T follicular helper cell (primary cell): ENCODE measurements around the gene EEF1E1.

Source experiments
- DNase-seq: peaks from one replicate; pipeline ENCODE4 v3.0.0-alpha.2; 2020; ENCODE audit warnings: low read depth

Gene EEF1E1

DNA sequence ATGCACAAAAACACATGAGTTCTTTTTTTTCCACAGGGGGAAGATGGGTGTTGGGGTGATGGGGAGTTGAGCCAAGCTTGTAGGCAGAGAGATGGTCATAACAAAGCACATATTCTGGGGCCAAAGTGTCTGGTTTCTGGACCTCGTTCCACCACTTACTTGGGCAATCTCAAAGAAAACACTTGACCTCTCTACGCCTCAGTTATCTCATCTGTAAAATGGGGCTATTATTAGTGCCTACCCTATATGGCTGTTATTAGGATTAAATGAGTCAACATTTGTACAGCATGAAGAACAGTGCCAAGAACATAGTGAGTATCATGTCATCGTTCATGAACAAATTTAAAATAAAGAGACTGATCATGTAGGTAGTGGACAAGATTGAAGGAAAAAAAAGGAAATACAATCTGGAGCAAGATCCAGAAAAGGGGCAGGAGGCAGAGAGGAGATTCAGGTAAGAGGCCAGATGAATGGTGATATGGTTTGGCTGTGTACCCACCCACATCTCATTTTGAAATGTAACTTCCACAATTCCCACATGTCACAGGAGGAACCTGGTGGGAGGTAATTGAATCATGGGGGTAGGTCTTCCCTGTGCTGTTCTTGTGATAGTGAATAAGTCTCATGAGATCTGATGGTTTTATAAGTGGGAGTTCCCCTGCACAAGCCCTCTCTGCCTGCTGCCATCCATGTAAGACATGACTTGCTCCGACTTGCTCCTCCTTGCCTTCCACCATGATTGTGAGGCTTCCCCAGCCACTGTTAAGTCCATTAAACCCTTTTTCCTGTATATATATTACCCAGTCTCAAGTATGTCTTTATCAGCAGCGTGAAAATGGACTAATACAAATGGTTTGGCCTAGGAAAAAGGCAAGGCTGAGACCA is 14.2 kb downstream of the EEF1E1 start:
- DNase-seq: no peak

DNA sequence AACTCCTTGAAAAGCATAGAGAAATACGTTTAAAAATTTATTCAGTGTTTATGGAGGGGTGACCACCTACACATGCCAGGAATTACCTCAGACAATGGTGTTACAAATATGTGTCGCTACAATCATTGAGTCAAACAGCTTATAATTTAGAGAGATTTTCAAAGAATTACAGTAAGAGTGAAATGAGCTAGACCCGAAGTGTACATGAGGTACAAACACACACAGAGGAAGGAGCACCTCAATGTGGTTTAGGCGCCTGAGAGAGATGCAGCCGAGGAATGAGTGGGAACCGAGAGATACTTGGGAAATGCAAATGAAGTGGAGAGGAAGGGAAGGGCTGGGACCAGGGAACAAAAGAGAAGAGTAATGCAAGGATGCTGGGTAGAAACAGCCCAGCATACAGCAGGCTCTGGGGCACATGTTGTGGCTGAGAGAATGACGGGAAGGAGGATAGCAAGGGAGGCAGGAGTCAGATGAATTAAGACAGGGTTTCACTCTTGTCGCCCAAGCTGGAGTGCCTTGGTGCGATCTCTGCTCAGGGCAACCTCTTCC is 15.5 kb downstream of the EEF1E1 start:
- no peak for DNase-seq

DNA sequence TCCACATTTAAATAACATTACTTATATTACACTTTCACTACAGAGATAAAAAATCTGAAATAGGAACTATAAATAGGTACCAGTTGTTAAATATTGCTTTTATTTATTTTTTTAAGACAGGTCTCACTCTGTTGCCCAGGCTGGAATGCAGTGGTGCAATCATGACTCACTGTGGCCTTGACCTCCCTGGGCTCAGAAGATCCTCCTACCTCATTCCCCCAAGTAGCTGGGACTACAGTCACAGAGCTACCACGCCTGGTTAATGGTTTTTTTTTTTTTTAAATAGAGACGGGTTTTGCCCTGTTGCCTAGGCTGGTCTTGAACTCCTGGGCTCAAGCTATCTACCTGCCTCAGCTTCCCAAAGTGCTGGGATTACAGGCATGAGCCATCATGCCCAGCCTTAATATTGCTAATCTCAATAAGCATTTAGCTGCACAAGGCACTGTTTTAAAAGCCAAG is 17.3 kb downstream of the EEF1E1 start:
- no peak for DNase-seq

DNA sequence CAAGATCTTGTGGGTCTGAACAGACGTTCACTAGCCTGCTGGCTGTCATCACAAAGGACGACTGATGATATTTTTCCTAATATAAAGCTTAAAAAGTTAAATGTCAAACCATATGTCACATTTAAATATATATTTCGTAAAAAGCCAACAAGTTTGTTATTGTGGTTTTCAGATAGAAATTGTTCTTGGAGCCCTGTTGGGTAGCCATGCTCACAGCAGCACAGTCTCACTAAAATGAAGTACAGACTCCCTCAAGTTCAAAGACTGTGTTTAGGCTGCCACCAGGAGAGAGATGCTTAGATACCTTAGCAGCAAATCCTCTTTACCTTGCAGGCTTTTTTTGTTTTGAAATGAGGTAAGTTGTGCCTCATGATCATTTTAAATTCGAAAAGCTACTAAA is 17.8 kb downstream of the EEF1E1 start:
- no peak for DNase-seq

DNA sequence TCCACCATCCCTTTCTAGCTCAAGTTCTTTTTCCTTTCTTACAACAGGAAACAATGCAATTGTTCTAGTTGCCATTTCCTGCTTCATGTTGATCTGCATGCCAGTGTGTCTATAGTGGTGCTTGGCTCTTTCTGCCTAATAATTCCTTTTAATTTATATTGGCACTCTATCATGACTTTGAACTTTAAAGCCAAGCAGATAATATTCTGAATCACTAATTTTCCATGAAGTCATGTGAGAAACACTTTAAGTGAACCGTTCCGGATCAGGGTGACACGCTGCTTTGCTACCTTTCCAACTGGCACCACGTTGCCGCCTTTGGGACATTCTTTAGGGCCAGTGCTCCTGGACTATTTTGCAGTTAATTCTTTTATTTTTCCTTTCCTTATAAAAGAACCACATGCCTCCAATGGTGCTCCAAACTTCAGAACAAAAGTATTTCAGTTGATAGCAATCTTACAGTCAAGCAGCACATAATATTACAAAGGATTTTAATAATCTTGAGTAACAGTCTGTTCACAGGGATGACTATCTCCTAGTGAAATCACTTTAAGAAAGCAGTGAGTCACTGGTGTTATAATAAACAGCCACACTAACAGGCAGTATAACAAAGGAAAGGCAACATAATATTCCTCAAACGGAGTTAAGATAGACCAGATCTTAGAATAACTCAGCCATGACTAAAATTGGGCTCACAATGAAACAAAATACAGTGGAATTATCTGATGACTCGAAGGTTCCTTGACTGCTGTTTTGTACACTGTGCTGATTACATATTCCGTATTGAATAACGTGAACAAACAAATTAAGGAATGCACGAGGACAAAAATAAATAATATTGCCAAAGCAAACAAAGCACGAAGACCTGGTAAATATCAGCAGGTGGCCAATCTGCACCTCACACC is 19.1 kb downstream of the EEF1E1 start:
- no peak for DNase-seq

DNA sequence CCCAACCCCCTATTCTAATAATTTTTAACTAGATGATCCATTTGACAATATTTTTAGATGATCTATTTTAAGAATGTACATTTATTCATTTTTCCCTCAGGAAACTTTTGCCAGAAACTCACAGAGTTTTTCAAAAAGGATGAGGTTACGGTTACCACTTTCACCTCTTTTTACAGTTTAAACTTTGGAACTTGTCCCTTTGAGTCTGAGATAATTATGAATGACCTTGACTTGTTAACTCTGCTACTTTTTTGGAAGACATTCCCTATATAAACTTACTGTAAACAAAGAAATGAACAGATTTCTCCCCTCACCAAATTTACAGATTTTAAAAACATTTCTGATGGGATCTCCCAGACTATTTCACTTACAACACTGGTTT is 19.8 kb downstream of the EEF1E1 start:
- no peak for DNase-seq

DNA sequence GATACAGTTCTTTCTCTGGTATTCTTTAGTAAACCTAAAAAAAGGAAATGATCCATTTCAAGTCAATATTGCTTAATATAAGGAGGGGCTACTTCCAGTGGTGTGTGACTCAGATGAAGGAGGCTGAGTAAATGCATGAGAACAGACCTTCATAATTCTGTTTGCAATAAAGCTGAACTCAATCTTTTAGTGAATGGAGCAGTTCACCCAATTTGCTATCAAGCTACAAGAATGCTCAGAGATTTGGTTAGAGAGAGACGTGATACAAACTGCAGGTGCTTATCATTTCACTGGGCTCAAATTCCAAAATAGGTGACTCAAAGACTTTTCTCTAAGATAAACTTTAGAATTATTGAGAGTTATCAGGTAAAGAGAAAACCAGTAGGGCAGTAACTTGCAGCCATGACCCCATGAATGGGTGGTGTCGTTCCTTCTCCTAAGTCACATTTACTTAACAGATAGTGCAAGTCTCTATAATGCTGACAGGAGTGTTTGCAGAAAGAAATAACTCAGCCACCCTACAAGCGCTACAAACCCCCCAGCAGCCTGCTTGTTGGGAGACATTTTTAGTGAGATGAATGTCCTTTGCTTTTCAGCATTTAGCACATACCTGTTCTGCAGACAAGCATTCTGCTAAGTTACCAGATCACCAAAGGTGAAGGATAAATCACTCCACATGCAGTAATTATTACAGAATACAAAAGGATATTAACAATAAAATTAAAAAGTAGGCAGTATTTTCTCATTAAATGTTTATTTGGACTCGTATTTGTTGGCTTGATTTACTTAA is 21.8 kb downstream of the EEF1E1 start:
- DNase-seq: no peak

DNA sequence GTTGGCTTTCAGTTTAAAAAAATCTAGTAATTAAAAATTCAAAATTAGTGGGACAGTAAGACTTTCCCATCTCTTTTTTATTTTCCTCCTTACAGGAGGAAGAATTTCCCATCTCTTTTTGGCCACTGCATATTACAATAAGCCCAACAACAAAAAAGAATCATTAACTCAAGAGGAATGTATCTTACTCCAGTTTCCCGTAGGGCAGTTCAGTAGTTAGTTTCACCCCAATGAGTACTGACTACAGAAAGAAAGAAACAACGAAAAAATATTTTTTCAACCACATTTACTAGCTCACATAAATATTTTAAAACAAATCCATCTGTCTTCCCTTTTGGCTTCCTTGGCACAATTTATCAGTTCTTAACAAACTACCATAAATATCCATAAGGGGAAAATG is 23.2 kb downstream of the EEF1E1 start:
- no peak for DNase-seq

DNA sequence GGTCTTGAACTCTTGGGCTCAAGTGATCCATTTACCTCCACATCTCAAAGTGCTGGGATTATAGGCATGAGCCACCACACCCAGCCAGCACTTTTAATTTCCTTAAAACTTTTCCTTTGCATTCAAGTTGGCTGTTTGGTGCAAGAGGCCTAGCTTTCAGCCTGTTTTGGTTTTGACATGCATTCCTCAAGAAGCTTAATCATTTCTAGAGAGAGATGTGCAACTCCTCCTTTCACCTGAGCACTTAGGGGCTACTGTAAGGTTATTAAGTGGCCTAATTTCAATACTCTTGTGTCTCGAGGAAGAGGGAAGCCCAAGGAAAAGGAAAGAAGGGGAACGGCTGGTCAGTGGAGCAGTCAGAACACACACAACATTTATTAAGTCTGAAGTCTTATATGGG is 24.4 kb downstream of the EEF1E1 start:
- DNase-seq: no peak

DNA sequence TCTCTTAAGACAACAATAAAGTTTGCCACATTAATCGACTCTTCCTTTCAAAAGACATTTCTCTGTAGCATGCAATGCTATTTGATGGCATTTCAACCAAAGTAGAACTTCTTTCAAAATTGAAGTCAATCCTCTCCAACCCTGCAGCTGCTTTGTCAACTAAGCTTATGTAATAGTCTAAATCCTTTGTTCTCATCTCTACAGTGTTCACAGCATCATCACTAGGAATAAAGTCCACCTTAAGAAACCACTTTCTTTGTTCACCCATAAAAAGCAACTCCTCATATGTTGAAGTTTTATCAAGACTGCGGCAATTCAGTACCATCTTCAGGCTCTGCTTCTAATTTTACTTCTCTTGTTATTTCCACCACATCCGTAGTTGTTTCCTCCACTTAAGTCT is 26.6 kb downstream of the EEF1E1 start:
- no peak for DNase-seq

DNA sequence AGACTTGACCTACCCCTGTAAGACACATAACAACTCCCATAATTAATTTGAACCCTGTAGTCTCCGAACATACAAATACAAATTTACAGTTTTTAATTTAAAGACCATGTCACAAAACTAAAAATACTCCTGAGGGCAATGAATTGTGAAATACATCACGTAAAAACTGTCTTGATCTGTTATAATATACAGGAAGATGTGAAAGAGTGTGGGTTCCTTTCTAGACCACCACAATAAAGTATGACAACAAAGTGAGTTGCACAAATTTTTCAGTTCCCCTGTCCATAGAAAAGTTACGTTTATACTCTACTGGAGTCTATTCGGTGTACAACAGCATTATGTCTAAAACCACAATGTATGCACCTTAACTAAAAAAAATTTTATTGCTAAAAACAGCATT is 27.2 kb downstream of the EEF1E1 start:
- no peak for DNase-seq

DNA sequence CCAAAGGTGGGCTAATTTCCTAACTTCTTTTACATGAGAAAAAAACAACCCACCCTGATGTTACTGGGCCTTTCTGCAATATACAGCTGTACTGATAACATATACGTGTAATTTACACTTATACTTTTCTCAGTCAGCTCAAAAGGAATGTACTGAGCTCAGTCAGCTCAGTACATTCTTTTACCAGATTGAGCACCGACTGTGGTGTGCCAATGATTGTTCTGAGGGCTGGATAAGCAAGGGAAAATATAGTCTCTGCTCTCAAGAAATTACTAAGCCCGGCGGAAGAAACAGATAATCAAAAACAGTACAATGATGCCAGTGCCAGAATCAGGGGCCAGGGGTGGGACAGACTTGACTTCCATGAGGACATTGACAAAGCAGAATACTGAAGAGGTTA is 28.1 kb downstream of the EEF1E1 start:
- DNase-seq: no peak

DNA sequence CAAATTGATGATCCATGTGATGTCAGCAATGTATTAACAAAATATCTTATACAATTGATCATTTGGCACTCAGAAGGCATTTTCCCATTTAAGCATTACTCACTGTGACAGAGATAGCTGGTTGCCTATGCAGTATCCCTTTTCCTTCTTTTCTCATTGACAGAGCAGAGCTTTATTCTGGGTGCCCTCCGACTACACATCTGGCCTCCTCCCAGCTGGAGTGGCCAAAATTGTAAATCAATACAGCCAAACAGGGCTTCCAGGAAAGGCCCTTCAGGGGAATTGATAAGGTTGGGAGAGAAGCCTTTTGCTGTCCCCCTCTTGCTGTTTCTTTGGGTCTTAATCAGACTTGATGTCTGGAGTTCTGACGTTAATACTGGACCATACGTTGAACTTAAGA is 28.6 kb downstream of the EEF1E1 start:
- no peak for DNase-seq

DNA sequence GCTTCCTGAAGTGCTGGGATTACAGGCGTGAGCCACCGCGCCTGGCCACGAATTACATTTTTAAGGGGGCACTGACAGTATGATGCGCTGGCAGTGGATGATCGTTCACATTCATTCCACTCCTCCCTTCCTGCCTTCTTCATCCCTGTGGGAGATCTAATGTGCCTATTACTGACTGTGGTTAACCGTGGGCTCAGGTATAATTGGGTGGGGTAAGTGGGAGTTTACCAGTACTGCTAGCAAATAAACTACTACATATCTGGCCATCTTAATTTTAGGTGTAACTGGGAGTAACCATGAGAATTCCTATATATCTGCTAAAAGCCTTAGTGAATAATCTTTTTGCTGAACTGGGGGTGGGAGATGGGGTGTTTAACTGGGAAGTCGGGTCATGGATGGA is 31.6 kb downstream of the EEF1E1 start:
- DNase-seq: no peak

DNA sequence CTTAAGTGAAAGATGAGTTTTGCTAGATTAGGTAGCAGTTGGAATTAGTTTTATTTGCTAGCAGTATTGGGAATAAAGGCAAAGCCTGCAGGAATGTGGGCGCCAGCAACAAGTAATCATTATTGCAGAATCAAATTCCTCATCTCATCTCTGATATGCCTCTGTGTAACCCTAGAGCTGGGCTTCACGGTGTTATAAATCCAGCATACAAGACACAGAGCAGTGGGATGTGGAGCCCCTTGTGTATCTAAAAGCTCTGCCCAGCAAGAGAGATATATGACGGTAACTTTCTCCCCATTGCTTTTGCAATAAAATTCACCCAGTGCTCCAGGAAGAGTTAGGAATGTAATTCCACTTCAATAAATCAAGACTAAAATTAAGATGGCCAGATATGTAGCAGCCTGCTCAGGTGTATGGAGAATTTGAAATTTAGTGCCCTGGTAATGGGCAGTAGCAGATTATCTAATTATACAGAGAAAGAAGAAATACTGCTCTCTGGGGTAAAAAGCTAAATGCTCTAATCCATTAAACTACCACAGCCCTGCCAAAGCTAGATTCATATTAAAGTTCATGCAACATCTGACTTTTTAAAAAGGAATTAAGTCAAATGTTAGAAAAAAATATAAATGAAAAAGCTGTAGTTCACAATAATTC is 32.6 kb downstream of the EEF1E1 start:
- DNase-seq: no peak

DNA sequence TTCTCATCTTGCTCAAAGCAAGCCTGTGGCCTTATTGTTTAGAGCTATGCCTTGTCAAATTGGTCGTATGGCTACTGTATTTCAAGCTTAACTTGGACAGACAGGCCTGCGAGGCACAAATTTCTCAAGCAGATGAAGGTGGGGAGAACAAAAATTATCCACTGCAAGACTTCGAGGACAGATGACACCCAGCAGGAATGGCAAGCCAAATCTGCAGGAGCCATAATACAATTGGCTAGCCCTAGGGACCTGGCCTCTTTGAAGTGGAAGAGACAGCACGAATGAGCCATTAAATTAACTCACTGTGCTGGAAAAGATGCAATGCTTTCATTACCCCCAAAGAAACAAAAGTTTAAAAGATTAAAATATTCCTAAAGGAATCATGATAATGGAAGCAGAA is 33.2 kb downstream of the EEF1E1 start:
- no peak for DNase-seq

DNA sequence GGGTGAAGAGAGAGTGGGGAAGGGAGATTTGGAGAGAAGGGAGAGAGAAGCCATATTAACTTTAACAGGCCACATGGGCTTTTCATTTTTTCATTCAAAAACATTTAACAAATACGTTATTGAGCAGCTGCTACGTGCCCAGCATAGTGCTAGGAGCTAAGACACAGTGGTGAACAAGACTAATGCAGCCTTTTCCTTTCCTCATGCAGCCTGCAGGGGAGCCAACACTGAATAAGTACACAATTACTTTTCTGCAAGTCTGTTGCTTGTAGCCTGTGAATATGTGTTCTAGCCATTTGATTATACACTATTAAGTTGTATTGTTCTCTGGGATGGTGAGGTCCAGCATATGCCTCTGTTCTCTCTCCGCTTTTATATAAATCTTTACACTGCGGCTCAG is 36.2 kb downstream of the EEF1E1 start:
- no peak for DNase-seq

DNA sequence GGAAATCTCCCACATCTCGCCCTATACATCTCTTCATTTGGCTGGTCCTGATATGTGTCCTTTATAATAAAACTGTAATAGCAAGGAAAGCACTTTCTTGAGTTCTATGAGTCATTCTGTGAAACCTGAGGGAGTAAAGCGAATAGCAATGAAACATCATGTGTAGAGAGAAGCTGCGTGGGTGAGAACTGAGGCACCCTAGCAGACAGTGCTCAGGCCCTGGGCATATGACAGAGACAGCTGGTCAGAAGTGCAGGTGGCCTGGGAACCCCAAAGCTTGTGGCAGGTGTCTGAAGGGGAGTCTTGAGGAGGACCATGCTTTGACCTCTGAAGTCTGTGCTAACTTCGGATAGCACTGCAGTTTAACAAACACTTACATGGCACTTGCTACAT is 36.8 kb downstream of the EEF1E1 start:
- no peak for DNase-seq

DNA sequence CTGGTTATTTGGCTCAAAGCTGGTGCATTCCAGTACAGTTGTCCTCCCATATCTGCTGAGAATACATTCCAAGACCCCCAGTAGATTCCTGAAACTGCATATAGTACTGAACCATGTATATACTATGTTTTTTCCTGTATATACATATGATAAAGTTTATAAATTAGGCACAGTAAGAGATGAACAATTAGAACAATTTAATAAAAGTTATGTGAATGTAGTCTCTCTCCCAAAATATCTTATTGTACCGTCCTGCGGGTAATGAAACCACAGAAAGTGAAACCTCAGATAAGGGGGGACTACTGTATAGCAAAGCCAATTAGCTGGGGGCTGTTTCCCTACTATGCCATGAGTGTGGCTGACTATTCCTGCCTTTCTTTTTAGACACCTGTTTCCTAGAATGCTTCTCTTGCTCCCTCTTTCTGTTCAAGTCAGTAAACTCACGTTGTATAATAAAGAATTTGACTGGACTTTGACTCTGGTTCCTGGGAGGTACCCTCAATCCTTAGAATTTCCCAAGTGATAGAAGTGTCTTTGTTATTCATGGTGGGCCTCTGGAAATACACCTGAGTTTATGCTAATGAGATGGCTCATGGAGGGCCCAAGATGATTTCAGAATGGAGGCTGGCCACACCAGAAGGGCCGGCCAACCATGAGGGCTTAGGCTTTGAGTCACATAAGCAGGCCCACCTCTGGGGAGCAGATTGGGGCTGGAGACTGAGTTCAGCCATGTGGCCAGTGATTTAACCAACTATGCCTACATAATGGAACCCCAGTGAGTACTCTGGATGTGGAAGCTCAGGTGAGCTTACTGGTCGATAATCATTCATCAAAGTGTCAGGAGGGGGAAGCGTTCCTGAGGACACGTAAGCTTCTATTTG is 37.5 kb downstream of the EEF1E1 start:
- no peak for DNase-seq
